Measurements from ENCODE around the gene EFCAB13. TPM values are rescaled to one million over a fixed set of nuclear protein-coding genes. Genes with fewer than 3 reads are reported as not detected.
"Not testable (repeated sequence)": the region's sequence is repeated elsewhere in the genome, so short reads cannot be mapped to it uniquely, and the experiment has no call there.

EFCAB13 gene
- total RNA-seq, 1 experiment from 2014 or later: not detected

DNA sequence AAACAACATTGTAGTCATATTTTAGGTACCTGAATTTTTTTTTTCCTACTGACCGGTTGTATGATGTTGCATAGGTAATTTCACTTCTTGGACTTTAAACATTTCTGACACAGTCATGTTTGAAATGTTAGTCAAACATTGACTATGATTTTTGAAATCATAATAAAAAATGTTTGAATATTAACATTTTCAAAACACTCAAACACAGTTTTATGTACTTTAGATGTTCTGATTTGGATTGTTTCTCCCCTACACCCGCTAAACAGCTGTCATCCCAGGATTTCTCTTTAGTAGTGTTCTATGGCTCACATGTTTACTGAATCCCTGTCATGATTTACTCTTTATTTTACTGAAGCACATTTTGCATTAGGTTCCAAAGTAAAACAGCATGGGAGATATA is 104.2 kb downstream of the EFCAB13 start:
- TF ChIP-seq, protein P1, sequence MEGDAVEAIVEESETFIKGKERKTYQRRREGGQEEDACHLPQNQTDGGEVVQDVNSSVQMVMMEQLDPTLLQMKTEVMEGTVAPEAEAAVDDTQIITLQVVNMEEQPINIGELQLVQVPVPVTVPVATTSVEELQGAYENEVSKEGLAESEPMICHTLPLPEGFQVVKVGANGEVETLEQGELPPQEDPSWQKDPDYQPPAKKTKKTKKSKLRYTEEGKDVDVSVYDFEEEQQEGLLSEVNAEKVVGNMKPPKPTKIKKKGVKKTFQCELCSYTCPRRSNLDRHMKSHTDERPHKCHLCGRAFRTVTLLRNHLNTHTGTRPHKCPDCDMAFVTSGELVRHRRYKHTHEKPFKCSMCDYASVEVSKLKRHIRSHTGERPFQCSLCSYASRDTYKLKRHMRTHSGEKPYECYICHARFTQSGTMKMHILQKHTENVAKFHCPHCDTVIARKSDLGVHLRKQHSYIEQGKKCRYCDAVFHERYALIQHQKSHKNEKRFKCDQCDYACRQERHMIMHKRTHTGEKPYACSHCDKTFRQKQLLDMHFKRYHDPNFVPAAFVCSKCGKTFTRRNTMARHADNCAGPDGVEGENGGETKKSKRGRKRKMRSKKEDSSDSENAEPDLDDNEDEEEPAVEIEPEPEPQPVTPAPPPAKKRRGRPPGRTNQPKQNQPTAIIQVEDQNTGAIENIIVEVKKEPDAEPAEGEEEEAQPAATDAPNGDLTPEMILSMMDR (conservative IDR thresholded peaks at IDR 0.05; ENCODE audit: low read depth, low read length): no peak
- TF ChIP-seq EZH2 (IDR thresholded peaks at IDR 0.05; ENCODE audit: borderline replicate concordance, low read depth, low read length, poor library complexity, severe bottlenecking): no peak
- Histone ChIP-seq H3K27me3 (replicated peaks; ENCODE audit: insufficient read depth, low read depth, low read length, poor library complexity) (no peaks in the 10 kb centered on the region), H3K9me3 (ENCODE audit: low read depth, low read length, poor library complexity, severe bottlenecking) (no peaks in the 10 kb centered on the region), H3K4me1 (ENCODE audit: insufficient read depth, low read length, poor library complexity, severe bottlenecking) (no peaks in the 10 kb centered on the region), H3K4me3 (ENCODE audit: low read depth, low read length, poor library complexity, severe bottlenecking) (no peak overlapping the region), H3K36me3 (ENCODE audit: insufficient read depth, low read length, poor library complexity, severe bottlenecking) (no peaks in the 10 kb centered on the region), H3K27ac (ENCODE audit: low read depth, low read length, poor library complexity, severe bottlenecking) (no peak overlapping the region)
- intact Hi-C loops (cut with micrococcal nuclease; ENCODE audit: unreplicated experiment): no loop called here
- ChIA-PET CTCF (no interaction called here), POLR2A (ENCODE audit: low non-redundant PET) (no interaction called here)
- DNase-seq (ENCODE audit: low spot score): no peak
- BruUV-seq (replicated peaks): no TSS peak

DNA sequence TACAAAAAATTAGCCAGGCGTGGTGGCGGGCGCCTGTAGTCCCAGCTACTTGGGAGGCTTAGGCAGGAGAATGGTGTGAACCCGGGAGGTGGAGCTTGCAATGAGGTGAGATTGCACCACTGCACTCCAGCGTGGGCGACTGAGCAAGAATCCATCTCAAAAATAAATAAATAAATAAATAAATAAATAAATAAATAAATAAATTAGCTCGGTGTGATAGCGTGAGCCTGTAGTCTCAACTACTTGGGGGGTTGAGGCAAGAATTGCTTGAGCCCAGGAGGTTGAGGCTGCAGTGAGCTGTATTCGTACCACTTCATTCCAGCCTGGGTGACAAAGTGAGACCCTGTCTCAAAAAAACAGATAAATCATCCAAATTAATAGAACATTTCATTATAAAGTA is 108.5 kb downstream of the EFCAB13 start:
- intact Hi-C loops (cut with micrococcal nuclease; ENCODE audit: unreplicated experiment); H3K36me3 ChIP-seq (ENCODE audit: insufficient read depth, low read length, poor library complexity, severe bottlenecking); H3K4me1 ChIP-seq (ENCODE audit: insufficient read depth, low read length, poor library complexity, severe bottlenecking); H3K27ac ChIP-seq (ENCODE audit: low read depth, low read length, poor library complexity, severe bottlenecking); POLR2A ChIA-PET (ENCODE audit: low non-redundant PET); CTCF ChIA-PET; H3K9me3 ChIP-seq (ENCODE audit: low read depth, low read length, poor library complexity, severe bottlenecking); DNase-seq (ENCODE audit: low spot score); BruUV-seq (replicated peaks); H3K27me3 ChIP-seq (replicated peaks; ENCODE audit: insufficient read depth, low read depth, low read length, poor library complexity); H3K4me3 ChIP-seq (ENCODE audit: low read depth, low read length, poor library complexity, severe bottlenecking): not testable (repeated sequence)

DNA sequence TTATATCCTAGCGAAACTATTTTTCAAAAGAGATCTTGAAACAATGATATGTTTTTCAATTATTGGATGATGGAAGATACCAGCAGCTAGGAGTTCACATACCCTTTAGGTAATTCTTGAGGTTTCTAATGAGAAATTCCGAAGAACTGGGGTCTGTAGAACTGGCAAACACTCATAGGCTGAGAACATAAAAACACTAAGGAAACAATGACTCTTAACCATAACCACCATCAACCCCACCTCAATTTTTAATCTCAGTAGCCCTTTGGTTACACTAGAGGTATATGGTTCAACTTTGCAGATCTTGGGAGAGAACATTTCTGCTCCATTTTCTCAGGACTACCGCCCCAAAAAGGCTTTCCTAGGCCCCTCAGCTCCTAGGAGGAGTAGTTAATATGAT is 141.4 kb downstream of the EFCAB13 start:
- no peak for DNase-seq (ENCODE audit: low spot score)
- ChIA-PET CTCF (no interaction called here), POLR2A (ENCODE audit: low non-redundant PET) (no interaction called here)
- intact Hi-C loops (cut with micrococcal nuclease; ENCODE audit: unreplicated experiment): no loop called here
- H3K4me3 ChIP-seq (ENCODE audit: low read depth, low read length, poor library complexity, severe bottlenecking): no peak overlapping the region
- no peak overlapping the region for H3K27ac ChIP-seq (ENCODE audit: low read depth, low read length, poor library complexity, severe bottlenecking)
- no TSS peak for BruUV-seq (replicated peaks)
- TF ChIP-seq EZH2 (IDR thresholded peaks at IDR 0.05; ENCODE audit: borderline replicate concordance, low read depth, low read length, poor library complexity, severe bottlenecking): no peak
- TF ChIP-seq, protein P1 (conservative IDR thresholded peaks at IDR 0.05; ENCODE audit: low read depth, low read length): no peak
- H3K36me3 ChIP-seq (ENCODE audit: insufficient read depth, low read length, poor library complexity, severe bottlenecking): no peaks in the 10 kb centered on the region
- no peaks in the 10 kb centered on the region for H3K4me1 ChIP-seq (ENCODE audit: insufficient read depth, low read length, poor library complexity, severe bottlenecking)
- no peaks in the 10 kb centered on the region for H3K27me3 ChIP-seq (replicated peaks; ENCODE audit: insufficient read depth, low read depth, low read length, poor library complexity)
- no peaks in the 10 kb centered on the region for H3K9me3 ChIP-seq (ENCODE audit: low read depth, low read length, poor library complexity, severe bottlenecking)

DNA sequence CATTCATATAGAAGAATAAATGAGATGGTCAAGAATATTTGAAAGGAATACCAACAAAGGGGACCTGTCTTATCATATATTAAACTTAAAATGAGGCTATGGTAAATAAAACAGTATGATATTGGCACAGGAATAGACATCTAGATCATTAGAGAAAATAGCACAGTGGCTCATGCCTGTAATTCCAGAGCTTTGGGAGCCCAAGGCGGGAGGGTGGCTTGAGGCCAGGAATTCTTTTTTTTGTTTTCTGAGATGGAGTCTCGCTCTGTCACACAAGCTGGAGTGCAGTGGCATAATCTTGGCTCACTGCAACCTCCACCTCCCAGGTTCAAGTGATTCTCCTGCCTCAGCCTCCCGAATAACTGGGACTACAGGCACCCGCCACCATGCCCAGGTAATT is 143.2 kb downstream of the EFCAB13 start:
- CTCF ChIA-PET; H3K4me1 ChIP-seq (ENCODE audit: insufficient read depth, low read length, poor library complexity, severe bottlenecking); H3K9me3 ChIP-seq (ENCODE audit: low read depth, low read length, poor library complexity, severe bottlenecking): not testable (repeated sequence)

More for the DNA sequence above, 143.2 kb downstream of the EFCAB13 start:
- intact Hi-C loops (cut with micrococcal nuclease; ENCODE audit: unreplicated experiment); H3K36me3 ChIP-seq (ENCODE audit: insufficient read depth, low read length, poor library complexity, severe bottlenecking); H3K27me3 ChIP-seq (replicated peaks; ENCODE audit: insufficient read depth, low read depth, low read length, poor library complexity); H3K4me3 ChIP-seq (ENCODE audit: low read depth, low read length, poor library complexity, severe bottlenecking); POLR2A ChIA-PET (ENCODE audit: low non-redundant PET); BruUV-seq (replicated peaks); DNase-seq (ENCODE audit: low spot score); H3K27ac ChIP-seq (ENCODE audit: low read depth, low read length, poor library complexity, severe bottlenecking): not testable (repeated sequence)
